ENCODE measurements around the gene RBP5.
A peak's percentile ranks its signal among the peaks of the same experiment; 100 is the strongest.
"Not testable (repeated sequence)": the region's sequence is repeated elsewhere in the genome, so short reads cannot be mapped to it uniquely, and the experiment has no call there.

RBP5 gene

GRCh38 chr12:7121324-7121723 lies 7.4 kb downstream of the RBP5 start:
- no peak for DNase-seq

- DNase-seq: no peak
These were observed 8.5 kb downstream of the RBP5 start for GRCh38 chr12:7120166-7120565.

GRCh38 chr12:7118881-7119280 lies 9.8 kb downstream of the RBP5 start:
- DNase-seq: no peak

- DNase-seq: no peak
These were observed 11.0 kb downstream of the RBP5 start for GRCh38 chr12:7117670-7118069.

GRCh38 chr12:7116916-7117315 lies 11.8 kb downstream of the RBP5 start:
- DNase-seq: no peak

GRCh38 chr12:7116196-7116595 lies 12.5 kb downstream of the RBP5 start:
- DNase-seq: no peak

- no peak for DNase-seq
These were observed 13.8 kb downstream of the RBP5 start for GRCh38 chr12:7114851-7115250.

GRCh38 chr12:7114008-7114407 lies 14.7 kb downstream of the RBP5 start:
- no peak for DNase-seq

- peak; percentile 58 for DNase-seq
These were observed 15.3 kb downstream of the RBP5 start for GRCh38 chr12:7113389-7113871.

- DNase-seq: no peak
These were observed 16.6 kb downstream of the RBP5 start for GRCh38 chr12:7112041-7112440.

- DNase-seq: no peak
These were observed 18.0 kb downstream of the RBP5 start for GRCh38 chr12:7110661-7111060.

GRCh38 chr12:7109572-7109920 lies 19.1 kb downstream of the RBP5 start:
- DNase-seq: no peak

- peak; percentile 87 for DNase-seq
These were observed 19.7 kb downstream of the RBP5 start, which contains the start of gene C1RL for GRCh38 chr12:7108796-7109571. Gene C1RL (minus strand): TSS chr12:7109214. CDS start chr12:7109180, 34 bp downstream.

- DNase-seq: peak; percentile 76
These were observed 20.5 kb downstream of the RBP5 start for GRCh38 chr12:7108003-7108795.

- peak; percentile 43 for DNase-seq
These were observed 21.1 kb downstream of the RBP5 start for GRCh38 chr12:7107636-7108002.

GRCh38 chr12:7107181-7107580 lies 21.5 kb downstream of the RBP5 start:
- not testable (repeated sequence) for DNase-seq

GRCh38 chr12:7106082-7106481 lies 22.6 kb downstream of the RBP5 start:
- no peak for DNase-seq

GRCh38 chr12:7103837-7104584 lies 24.7 kb downstream of the RBP5 start:
- DNase-seq: no peak

GRCh38 chr12:7102582-7102981 lies 26.1 kb downstream of the RBP5 start:
- DNase-seq: no peak

GRCh38 chr12:7101694-7102131 lies 27.0 kb downstream of the RBP5 start:
- DNase-seq: no peak

- DNase-seq: no peak
These were observed 27.5 kb downstream of the RBP5 start for GRCh38 chr12:7101047-7101693.

- no peak for DNase-seq
These were observed 28.4 kb downstream of the RBP5 start for GRCh38 chr12:7100239-7100638.

Measured in hematopoietic multipotent progenitor cell treated with erythropoietin and hydrocortisone succinate and interleukin-3 and kit ligand, for 8 days (in vitro differentiated cells).